T follicular helper cell (primary cell): ENCODE data around the gene THRB.

Source experiments
- DNase-seq: peaks from one replicate; pipeline ENCODE4 v3.0.0-alpha.2; 2020; ENCODE audit warnings: low read depth

Gene THRB

DNA sequence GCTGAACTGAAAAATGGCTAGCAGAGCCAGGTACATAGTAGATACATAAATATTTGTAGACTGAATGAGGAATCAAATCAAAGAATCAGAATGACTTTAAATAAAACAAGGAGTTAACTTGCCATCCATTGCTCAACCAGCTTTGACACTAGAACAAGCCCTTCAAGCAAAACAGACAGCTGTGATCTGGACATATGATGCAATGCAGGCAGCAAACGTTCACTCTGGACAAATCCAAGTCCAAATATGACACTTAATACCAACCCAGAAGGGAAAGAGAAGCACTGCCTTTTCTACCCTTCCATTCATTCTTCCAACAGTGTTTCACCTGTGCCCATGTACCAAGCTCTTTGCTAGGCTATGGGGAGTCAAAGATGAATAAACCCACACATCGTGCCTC lies 4.5 kb downstream of the THRB start:
- no peak for DNase-seq

DNA sequence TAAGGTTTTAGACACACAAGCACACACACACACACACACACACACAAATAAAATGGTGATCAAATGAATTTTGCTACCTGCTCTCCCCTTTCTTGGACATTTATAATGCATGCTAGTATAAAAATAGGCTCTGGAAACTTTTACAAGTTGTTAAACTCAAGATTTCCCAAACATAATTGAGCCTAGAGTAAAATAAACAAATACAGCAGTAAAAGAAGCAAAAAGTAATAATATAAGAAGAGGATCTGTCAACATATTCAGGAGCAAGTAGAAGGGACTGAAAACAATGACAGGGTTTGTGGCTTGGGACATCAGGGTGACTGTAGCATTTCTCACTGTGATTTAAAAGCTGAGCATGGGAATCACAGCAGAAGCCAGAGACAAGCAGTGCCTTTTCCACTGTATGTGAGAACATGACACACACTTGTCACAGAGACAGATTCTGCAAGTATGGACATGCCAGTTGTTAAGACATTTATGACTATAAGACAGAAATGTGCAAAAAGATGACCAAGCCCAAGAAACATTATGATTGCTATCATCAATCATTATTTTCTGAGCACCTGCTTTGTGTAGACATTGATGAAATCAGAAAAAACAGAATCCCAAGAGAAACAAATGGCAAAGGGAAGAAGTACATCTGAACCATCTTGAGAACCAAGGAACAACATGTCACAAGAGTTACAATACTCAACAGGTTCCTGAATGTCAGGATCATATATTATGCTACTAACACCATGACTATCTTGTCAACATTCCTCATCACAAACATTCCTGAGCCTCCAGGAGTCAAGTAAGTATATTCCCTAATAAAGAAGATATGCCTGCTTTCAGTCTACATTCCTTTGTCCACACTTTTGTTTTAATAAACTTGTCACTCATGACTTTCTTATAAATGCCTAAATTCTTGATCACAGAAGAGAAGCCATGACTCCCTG lies 7.1 kb downstream of the THRB start:
- DNase-seq = no peak

DNA sequence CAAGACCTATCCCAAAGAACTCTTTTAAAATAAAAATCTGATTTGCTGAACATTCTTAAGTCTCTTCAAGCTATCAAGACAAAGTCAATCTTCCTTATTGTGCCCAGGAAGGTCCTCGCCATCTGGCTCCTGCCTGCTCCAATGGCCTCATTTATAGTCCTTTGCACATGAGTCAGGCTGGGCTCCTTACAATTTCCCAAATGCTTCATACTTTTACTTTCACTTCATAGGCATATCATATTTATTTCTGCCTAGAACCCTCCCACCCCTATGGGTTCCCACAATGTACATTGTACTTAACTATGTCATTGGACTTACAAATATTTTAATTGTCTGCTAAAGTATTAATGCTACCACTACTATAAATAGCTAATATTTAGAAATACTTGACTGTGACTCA lies 9.1 kb downstream of the THRB start:
- no peak for DNase-seq

DNA sequence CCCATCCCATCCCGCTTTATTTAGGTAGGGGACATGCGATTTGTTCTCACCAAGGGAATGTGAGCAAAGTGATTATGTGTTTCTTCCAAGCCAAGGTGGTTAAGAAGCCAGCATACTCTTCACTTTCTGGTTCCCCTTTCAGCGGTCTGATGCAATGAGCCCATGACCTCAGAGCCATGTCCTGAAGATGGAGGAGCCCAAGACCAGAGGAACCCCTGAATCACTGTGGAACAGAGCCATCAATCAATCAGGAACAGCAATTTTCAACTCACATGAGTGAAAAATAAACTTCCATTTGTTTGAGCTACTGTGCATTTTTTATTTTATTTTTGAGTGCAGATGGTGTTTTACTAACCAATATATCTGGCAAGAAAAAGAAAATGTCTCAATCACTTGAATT lies 10.8 kb downstream of the THRB start:
- no peak for DNase-seq

DNA sequence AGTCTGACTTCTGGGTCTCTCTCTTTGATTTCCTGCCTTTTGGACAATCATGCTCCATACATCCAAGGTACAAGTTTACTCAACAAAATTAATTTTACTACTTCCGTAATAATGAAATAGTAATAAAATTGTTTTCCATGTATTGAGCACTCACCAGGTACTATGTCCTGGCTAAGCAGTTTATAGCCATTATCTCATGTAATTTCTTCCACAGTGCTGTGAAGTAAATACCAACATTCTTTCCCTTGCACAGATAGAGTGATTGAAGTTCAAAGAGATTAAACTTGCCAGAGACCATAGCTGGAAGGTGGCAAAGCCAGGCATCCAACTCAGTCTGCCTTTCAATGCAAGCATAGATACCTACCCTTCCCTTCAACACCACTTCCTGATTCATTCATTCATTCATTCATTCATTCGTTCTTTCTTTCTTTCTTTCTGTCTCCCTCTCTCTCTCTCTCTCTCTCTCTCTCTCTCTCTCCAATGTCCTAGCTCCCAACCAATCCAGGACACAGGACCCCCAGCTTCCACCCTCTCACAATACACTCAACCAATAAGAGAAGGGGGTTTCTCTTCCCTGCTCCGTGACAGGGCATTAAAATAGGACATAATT lies 12.4 kb downstream of the THRB start:
- DNase-seq = no peak

DNA sequence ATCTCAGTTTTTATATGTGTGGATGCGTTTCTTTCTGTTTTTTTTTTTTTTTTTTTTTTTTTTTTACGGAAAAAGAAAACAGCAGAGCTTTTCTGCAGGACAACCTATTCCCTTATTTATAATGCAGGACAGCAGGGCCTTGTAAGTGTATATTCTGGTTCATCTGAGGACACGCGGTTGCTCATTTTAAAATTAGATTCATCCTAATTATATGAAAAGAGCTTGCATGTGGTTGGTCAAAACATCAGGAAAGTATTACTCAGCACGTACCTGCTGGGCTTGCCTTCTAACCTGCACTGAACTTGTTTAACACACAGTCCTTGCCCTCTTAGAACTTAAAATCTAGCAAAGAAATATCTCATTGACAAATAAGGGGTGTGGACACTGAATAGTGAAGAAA lies 13.5 kb downstream of the THRB start:
- DNase-seq = no peak

DNA sequence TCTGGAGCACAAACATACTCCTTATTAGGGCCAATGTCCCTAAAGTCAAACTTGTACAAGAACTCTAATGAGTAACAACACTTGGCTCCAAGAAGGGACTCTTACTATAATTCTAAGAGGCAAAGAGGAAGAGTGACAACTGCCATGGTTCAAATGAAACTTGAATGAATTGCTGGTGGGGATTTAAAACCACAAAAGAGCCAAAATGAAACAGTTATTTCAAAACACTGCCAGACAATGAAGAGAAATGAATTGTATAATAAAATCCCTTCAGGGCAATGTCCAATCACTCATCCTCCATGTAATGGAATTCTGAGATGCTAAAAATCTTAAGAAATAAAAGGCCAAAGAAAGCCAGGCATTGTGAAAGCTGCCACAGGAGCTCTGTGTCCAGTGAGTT lies 14.2 kb downstream of the THRB start:
- DNase-seq = no peak

DNA sequence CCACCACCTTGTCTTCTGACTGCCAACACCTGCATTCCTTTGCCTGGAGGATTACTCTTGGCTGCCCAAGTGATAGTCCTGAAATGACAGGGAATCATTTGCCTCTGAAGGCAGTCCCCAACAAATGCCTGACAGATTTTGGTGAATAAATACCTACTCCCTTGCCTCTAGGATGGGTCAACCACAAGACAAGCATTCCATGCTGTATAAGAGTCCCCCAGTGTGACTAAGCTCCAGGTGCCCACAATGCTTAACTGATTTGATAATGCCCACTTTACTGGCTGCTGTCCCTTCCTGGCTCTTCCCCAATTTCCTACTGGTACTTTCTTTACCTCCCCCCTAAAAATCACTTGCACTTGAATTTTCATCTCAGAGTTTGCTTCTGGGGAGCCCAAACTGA lies 14.8 kb downstream of the THRB start:
- no peak for DNase-seq

DNA sequence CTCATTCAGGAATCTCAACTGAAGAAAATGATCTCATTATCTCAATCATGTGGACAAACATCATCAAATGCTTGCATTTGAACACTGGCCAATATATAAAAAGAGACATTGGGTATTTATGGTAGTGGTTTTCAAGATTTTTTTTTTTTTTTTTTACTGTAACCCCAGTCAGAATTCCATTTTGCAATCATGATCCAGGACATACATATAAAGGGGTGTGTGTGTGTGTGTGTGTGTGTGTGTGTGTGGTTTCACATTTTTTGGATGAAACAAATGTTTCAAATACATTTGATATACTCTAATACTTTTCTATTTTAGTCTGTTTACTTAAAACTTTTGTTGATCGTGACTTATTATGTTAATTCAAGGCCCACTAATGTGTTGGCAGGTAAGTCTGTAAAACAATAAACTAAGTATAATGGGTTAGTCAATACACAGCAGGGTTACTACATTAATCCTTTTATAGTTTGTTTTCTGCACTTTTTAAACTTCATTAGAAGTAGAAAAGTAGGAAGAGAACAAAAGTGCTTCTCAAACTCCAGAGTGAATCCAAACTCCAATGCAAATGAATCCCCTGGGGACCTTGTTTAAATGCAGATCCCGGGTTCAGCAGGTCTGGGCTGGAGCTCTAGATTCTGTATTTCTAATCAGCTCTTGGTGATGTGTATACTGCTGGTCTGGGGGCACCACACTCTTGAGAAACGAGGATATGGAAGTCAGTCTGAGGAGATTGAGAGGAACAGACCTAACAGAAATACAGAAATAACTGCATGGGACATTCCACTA lies 17.6 kb downstream of the THRB start:
- no peak for DNase-seq

DNA sequence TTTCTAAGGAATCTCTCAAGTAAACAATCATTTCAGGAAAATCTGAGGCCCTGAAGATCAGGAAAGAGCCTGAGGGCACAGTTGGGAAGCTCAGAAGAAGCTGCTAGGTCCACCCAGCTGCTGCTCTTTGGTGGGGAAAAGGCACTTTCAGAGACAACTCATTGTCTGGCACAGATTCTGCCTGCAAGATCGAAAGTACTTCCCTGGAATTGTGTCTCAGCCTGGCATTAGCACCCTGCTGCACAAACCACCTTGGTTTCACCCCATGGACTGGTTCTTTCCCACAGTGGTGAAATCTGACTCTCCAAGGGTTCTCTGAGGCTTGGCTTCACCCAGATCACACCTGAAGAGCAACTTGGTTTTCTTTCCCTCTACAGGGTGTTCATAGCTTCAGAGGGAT lies 18.7 kb downstream of the THRB start:
- DNase-seq = no peak

DNA sequence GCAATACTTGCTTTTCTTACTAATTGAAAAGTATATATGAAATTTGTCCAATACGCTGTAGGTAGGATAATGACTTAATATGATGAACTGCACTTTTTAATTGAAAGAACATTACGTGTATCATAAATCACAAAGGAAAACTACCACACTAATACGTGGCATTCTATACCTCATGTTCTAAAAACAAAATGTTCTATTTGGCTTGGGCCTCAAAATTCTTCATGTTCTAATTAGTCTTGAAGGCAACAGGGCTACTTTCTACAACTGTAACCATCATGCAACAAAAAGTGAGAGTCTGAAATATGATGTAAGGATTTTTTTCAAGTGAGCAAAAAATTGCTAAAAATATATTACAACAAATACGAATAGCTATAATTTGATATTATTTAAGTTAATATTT lies 19.8 kb downstream of the THRB start:
- no peak for DNase-seq

DNA sequence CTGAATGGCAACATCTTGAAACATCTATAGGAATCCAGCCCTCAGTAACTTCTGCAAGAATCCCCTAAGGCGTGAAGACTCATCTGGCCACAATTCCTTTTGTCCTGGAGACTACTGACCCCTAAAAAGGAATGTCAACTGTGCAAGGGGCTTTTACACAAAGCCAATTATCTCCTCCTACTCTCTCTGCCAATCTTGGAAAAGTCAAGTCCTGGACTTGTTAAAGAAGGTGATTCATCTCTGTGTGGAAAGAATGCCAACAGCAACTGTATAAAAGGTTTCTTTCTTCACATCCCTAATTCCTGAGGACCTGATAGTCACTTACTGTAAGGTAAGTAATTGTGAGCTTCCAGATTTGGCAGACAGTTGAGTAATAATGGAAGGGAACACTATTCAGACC lies 22.3 kb downstream of the THRB start:
- no peak for DNase-seq

DNA sequence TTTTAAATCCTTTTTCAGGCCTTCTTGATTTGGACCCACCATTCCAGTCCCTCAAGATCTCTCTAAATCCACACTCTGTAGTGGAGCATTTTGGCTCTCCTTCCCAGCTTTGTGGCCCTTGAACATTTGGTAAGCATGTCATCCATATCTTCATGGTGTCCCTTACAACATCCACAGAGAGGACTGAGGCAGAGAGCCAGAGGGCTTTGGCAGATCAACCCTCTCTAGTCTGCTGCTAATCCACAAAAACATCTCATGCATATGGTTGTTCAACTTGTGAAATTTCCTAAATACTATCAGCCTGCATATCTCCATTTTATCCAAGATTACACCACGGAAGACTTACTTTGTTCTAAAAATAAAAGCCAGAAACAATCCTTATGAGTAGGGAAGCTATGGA lies 23.2 kb downstream of the THRB start:
- DNase-seq = no peak

DNA sequence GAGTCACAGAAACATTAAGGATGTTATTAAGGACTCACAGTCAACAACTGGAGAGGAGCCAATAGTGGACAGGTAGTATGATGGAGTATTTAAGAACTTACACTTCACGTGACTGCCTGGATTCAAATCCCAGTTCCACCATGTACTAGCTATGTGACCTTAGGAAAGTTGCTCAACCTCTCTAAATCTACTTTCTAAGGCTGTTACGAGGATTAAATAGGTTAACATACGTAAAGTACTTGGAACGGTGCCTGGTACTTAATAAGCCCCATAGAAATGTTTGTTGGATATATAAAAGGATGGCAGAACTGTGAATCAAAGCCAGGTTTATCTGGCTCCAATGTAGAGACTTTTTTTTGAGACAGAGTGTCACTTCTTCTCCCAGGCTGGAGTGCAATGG lies 24.4 kb downstream of the THRB start:
- DNase-seq = no peak

DNA sequence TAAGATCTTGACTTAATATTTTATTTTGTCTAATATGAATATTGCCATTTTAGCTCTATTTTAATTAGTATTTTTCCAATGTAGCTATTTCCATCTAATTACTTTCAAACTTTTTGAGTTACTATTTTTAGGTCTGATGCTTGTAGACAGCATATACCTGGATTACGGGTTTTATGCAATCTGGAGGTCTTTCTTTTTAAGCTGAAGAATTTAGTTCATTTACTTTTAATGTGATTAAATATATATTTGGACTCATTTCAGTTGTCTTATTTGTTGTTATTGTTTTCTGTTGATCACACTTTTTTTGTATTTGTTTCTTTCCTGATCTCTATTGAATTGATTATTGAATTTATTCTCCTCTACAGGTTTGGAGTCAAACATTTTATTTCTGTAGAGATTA lies 30.3 kb downstream of the THRB start:
- no peak for DNase-seq

DNA sequence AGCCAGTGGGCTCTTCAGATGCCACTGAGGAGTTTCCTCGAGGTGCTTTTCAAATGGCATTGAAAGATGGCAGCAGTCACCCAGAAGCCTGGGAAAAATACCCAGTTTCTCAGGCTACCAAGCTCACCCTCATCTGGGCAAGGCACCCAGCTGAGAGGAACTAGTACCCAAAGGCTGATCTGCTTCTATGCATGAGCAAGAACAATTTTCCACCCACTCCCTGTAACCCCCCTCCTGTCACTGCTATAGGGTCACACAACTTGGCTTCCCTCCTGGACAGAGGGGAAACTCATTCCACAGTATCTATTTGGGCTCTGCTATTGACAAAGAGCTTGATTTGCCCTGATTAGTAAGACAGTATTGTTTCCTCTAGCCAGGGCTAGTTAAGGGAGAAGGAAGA lies 31.9 kb downstream of the THRB start:
- no peak for DNase-seq

DNA sequence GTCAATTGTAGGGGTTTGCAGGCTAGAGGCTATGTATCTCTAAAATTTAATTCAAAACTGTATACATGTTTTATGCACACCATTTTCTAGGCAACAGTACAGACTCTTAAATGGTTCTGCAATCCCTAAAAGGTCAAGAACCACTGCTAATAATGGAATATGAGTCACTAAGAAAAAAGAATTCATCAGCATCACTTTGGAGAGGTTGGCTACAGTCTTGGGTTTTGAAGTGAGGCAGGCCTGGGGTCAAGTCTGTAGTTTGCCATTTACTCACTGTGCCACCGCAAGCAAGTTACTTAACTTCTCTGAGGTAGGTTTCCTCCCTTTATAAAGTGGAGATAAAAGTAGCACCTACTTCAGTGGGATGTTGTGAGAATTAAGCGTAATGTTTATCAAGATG lies 33.7 kb downstream of the THRB start:
- DNase-seq = no peak

DNA sequence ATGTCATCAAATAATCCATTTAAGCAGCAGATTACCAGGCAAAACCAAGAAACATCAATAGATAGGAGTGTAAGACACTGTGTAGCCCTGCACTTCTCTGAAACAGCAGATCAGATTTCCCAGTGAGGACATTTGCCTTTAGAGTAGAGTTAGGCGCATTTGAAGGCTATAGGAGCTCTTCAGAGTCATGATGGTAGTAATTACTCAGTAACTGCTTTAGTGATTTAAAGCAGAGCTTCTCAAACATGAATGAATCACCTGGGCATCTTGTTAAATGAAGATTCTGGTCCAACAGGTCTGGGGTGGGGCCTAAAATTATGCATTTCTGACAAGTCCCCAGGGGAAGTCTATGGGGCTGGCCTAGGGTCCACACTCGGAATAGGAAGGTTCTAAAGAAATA lies 36.9 kb downstream of the THRB start:
- DNase-seq = no peak

DNA sequence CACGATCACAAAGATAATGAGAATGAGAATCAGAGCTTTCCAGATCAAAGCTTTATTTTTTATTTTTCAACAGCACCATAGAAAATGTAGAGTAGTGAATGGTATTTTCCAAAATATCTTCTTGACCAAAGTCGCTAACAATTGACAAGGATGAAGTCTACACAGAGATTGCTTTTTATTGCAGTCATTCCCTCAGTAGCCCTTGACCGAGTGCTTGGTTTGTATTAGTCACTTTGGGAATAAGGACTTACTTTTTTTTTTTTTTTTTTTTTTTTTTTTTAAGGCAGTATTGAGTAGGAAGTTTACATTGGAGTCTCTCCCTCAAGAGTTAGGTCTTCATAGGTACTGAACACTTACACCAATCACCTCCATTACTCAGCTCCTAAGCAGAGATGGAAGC lies 39.8 kb downstream of the THRB start:
- no peak for DNase-seq

DNA sequence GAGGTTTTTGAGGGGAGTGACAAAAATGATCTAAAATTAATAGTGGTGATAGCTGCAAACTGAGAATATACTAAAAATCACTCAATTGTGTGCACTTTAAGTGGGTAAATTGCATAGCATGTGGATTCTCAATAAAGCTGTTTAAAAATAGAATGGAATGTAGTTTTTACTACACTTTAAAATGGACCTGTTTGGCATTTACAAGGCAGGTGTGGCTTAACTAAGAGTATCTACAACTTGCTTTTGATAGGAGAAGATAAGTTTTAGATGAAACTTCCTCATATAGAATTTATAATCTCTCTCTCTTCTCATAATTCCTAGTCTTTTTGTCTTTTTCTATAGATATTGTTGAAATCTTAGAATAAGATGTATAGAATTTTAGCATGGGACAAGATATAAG lies 40.3 kb downstream of the THRB start:
- DNase-seq = no peak

DNA sequence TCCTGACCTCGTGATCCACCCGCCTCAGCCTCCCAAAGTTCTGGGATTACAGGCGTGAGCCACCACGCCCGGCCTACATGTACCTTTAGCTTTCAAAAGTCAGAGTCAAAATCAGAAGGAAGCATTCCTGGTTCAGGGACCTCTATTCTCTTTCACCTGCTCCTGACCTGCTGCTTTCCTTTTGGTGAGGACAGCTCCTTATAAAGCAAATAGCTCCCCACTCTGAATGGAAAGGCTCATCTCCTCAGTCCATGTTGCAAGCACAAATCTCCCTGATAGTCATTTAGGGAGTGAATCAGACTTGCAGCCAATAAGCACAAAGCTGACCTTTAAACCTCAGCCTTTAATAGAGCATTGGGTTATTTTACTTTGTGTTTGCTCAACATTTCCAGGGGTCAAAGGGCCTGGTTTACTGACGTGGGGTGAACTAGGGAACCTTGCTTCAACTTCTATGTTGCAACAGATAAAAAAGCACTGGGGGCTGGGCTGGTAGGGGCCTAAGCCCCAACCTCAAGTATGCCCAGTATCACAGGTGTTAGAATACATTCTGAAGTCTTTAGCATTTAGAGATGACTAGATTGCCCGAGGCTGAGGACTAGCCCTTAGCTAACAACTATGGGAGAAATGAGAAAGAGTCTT lies 43.1 kb downstream of the THRB start:
- DNase-seq = no peak

DNA sequence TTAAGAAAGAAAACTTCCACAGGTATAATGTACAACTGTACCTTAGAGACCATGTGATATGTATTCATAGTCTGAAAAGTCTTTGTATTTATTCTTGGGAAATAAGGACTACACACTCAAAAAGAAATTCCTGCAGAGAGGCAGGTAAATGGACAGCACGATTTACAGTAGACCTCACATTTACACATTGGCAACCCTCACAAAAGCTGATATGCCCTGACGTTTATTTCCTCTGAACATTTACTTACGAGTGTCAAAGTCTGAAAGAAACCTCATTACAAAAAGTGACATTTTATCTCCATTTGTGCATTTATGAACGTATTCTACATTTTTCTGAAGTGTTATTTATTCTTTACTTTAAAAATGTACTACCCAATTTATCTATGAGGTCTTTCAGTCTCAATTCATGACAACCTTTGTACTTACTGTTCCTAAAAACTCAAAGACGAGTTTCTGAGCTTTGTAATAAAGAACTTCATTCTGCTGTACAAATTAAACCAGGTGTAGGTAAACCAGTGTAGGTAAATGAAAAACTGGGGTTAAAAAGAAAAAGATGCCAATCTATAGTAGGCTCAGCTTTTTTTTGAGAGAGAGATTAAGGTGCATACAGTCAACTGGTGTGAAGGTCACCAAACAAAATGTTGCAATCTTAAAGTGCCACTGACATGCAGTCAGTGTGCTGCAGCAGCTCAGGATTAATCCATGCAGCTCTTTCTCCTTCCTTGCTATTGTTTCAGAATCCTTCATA lies 44.3 kb downstream of the THRB start:
- DNase-seq = no peak
